ENCODE results near the gene RTP5. TPM values are rescaled to one million over a fixed set of nuclear protein-coding genes. Genes with fewer than 3 reads are reported as not detected.

Gene RTP5
- polyA plus RNA-seq, 1 of the 3 experiments (the other 2 are of a cell fraction) = not detected

DNA sequence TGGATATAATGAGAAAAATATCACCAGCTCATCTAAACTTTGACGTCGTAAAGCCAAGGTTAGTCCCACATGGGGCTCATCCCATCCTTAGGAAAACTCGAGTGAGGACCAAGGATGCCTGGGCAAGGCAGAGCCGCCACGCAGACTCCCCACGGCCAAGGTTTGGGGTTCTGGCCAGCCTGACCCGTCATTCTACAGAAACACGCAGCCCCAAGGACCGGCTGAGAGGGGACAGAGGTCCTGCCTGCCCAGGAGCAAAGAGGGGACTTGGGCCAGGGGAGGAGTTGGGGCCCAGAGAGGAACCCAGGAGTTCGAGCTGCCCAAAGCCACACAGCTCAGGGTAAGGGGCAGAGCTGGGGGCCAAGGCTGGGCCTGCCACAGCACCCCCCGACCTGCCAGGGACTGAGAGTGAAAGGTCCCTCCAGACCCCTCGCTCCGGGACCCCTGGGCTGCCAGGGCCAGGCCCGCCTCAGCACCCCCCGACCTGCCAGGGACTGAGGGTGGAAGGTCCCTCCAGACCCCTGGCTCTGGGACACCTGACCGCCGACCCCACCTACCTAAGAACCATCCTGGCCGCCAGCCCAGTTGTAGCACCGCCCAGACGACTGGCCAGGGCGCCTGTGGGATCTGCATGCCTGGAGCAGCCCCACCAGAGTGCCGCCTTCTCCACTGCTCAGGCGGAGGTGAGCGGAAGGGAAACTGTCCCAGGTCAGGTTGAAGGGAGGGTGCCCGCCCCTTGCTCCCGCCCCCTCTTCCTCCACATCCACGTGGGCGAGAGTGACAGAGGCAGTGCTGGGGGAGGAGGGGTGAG lies 11.1 kb upstream of the RTP5 start, which contains the start of gene PDCD1:
Gene PDCD1, minus strand, starts transcription at position 689 of the 811 bp plus-strand sequence. Its CDS starts 56 bp downstream, at position 633.
- CTCF ChIA-PET = no interaction called here

DNA sequence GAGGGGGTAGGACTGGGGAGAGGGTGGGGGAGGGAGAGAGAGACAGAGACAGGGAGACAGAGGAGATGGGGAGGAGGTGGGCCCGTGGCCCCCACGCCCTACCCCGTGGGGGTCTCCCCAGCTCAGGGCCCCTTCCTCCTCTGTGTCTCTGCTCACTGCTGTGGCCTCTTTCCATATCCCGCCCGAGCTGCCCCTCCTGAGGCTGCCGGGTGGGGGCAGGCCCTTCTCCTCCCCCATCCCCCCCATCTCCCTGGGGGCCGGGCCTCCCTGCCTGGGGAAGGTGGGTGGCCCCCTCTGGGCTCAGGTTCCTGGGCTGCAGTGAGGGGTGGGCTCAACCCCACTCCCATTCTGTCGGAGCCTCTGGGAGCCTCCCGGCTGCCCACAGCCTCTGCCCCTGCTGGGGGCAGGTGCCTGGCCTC lies 10.5 kb upstream of the RTP5 start:
- H3K36me3 ChIP-seq (replicated peaks in 1 of 2; ENCODE audit: control insufficient read depth in 1 of 2, insufficient read depth in 2 of 2, low read length in 1 of 2) = no peaks in the 10 kb centered on the region
- H3K9me3 ChIP-seq = no peaks in the 10 kb centered on the region
- H3K79me2 ChIP-seq (ENCODE audit: insufficient read depth) = no peaks in the 10 kb centered on the region
- H2AFZ ChIP-seq (ENCODE audit: low read depth) = no peak overlapping the region
- TF ChIP-seq MXI1 (IDR thresholded peaks at IDR 0.05; ENCODE audit: low read depth, low read length) = no peak
- H3K9me2 ChIP-seq = no peaks in the 10 kb centered on the region
- H3K4me3 ChIP-seq (ENCODE audit: low read depth in 2 of 2, low read length in 1 of 2) = no peak overlapping the region
- ChIA-PET CTCF (interaction anchor here (0.6 to 1.5 kb wide), 3 partner anchors 19 to 90 kb away, joined by 3 to 5 read pairs (median 4); no protein-coding TSS in a partner anchor), POLR2A (interaction anchor here (0.9 to 1.4 kb wide), 2 partner anchors 8 to 125 kb away, joined by 3 to 4 read pairs; partner anchors contain the start of gene D2HGDH)
- WGBS (ENCODE audit: low lambda C conversion rate) = 65% methylated on average over 6 of the region's 9 CpGs
- H3K4me2 ChIP-seq = no peak overlapping the region
- no peak for DNase-seq
- H3F3A ChIP-seq (replicated peaks; ENCODE audit: insufficient read depth) = no peaks in the 10 kb centered on the region
- no peaks in the 10 kb centered on the region for H4K20me1 ChIP-seq (ENCODE audit: insufficient read depth)
- H3K27ac ChIP-seq (ENCODE audit: low read depth in 2 of 2, low read length in 1 of 2) = no peak overlapping the region
- no peak overlapping the region for H3K9ac ChIP-seq
- H3K27me3 ChIP-seq (ENCODE audit: insufficient read depth) = no peaks in the 10 kb centered on the region
- H3K4me1 ChIP-seq (ENCODE audit: control insufficient read depth in 1 of 2, insufficient read depth in 2 of 2, low read depth in 1 of 2, low read length in 1 of 2) = peaks cover 6 to 14% of the 10 kb centered on the region in 2 experiments; a peak in 3 of 4 replicates

More for the DNA sequence above, 11.1 kb upstream of the RTP5 start, which contains the start of gene PDCD1:
- no peak within 1 kb of the TSS for H3K9ac ChIP-seq
- H3K9me3 ChIP-seq = no peaks in the 10 kb centered on the region
- H3F3A ChIP-seq (replicated peaks; ENCODE audit: insufficient read depth) = no peaks in the 10 kb centered on the region
- H3K36me3 ChIP-seq (replicated peaks in 1 of 2; ENCODE audit: control insufficient read depth in 1 of 2, insufficient read depth in 2 of 2, low read length in 1 of 2) = no peaks in the 10 kb centered on the region
- no peak within 1 kb of the TSS for H2AFZ ChIP-seq (ENCODE audit: low read depth)
- no peak within 1 kb of the TSS for H3K27ac ChIP-seq (ENCODE audit: low read depth in 2 of 2, low read length in 1 of 2)
- peaks cover 12 to 19% of the 10 kb centered on the region in 2 experiments; a peak in 3 of 4 replicates for H3K4me1 ChIP-seq (ENCODE audit: control insufficient read depth in 1 of 2, insufficient read depth in 2 of 2, low read depth in 1 of 2, low read length in 1 of 2)
- TF ChIP-seq RFX5 (IDR thresholded peaks at IDR 0.05; ENCODE audit: low read length) (no peak), CTCF (IDR thresholded peaks at IDR 0.05) (no peak), JUND (IDR thresholded peaks at IDR 0.05) (no peak)
- H3K9me2 ChIP-seq = no peaks in the 10 kb centered on the region
- no peaks in the 10 kb centered on the region for H4K20me1 ChIP-seq (ENCODE audit: insufficient read depth)
- WGBS (ENCODE audit: low lambda C conversion rate) = 76% methylated on average over 17 of the region's 28 CpGs
- H3K27me3 ChIP-seq (ENCODE audit: insufficient read depth) = no peaks in the 10 kb centered on the region
- H3K4me2 ChIP-seq = no peak within 1 kb of the TSS
- no peak within 1 kb of the TSS for H3K4me3 ChIP-seq (ENCODE audit: low read depth in 2 of 2, low read length in 1 of 2)
- no peaks in the 10 kb centered on the region for H3K79me2 ChIP-seq (ENCODE audit: insufficient read depth)
- POLR2A ChIA-PET = no interaction called here
- DNase-seq = peak; percentile 55

DNA sequence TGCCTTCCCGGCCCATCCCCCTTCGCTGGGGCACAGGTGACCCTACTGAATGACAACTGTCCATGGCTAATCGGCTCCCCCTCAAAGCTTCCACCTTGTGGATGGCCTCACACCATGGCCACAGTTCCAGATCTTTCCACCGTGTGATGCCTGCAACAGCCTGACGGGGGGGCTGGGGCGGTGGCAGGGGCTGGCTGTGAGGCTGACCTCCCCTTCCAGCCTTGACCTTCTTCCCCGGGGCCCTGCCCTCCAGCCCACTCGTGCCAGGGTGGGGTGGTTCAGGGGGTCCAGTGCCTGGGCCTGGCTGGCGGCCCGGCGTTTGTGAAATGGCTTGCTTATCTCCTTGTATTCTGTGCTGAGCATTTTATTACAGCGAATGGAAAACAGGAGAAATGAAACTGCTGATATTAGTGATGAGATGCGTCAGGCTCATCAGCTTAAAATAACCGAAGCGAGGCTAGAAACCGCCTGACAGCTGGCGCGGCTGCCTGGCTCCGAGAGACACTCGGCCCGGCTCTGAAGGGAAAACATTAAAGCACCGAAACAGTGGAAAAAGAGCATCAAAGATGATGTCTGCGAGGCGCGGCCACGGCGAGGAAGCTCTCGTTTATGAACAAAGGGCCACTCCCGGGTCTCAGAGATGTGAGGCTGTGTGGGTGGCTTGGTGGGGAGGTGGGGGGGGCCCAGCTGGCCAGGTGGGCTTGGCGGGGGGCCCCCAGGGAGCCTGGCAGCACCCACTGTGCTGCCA lies 9.9 kb upstream of the RTP5 start:
- Histone ChIP-seq H3K27me3 (ENCODE audit: insufficient read depth) (no peaks in the 10 kb centered on the region), H3K9me2 (no peaks in the 10 kb centered on the region), H3K4me3 (ENCODE audit: low read depth in 2 of 2, low read length in 1 of 2) (no peak overlapping the region), H3K27ac (ENCODE audit: low read depth in 2 of 2, low read length in 1 of 2) (no peak overlapping the region), H3K9me3 (no peaks in the 10 kb centered on the region), H3K36me3 (replicated peaks in 1 of 2; ENCODE audit: control insufficient read depth in 1 of 2, insufficient read depth in 2 of 2, low read length in 1 of 2) (no peaks in the 10 kb centered on the region), H3F3A (replicated peaks; ENCODE audit: insufficient read depth) (peaks cover 2% of the 10 kb centered on the region), H3K4me1 (ENCODE audit: control insufficient read depth in 1 of 2, insufficient read depth in 2 of 2, low read depth in 1 of 2, low read length in 1 of 2) (peaks cover 2 to 8% of the 10 kb centered on the region in 2 experiments; a peak in 3 of 4 replicates), H4K20me1 (ENCODE audit: insufficient read depth) (no peaks in the 10 kb centered on the region), H3K9ac (no peak overlapping the region), H3K79me2 (ENCODE audit: insufficient read depth) (no peaks in the 10 kb centered on the region), H3K4me2 (no peak overlapping the region), H2AFZ (ENCODE audit: low read depth) (no peak overlapping the region)
- peak; percentile 77 for DNase-seq
- POLR2A ChIA-PET = interaction anchor here (0.9 to 1.4 kb wide), 2 partner anchors 9 to 125 kb away, joined by 3 to 4 read pairs; partner anchors contain the start of gene D2HGDH
- WGBS (ENCODE audit: low lambda C conversion rate) = 78% methylated on average over 23 of the region's 30 CpGs
- no peak for TF ChIP-seq ELF1 (IDR thresholded peaks at IDR 0.05)
- no peak for TF ChIP-seq SMC3 (IDR thresholded peaks at IDR 0.05; ENCODE audit: low read depth, low read length)
- TF ChIP-seq TAF1 (IDR thresholded peaks at IDR 0.05; ENCODE audit: borderline replicate concordance, low read depth, low read length) = no peak
- no peak for TF ChIP-seq TEAD4 (IDR thresholded peaks at IDR 0.05; ENCODE audit: borderline replicate concordance, insufficient read depth)
- TF ChIP-seq MEF2A (IDR thresholded peaks at IDR 0.05; ENCODE audit: borderline replicate concordance, low read depth) = no peak
- no peak for TF ChIP-seq SIN3A (IDR thresholded peaks at IDR 0.05; ENCODE audit: borderline replicate concordance, low read depth, low read length)
- TF ChIP-seq GATA2 (CRISPR knock-in tag; IDR thresholded peaks at IDR 0.05) = no peak
- no peak for TF ChIP-seq EZH2phosphoT487 (IDR thresholded peaks at IDR 0.05; ENCODE audit: borderline replicate concordance, low read depth)
- no peak for TF ChIP-seq NRF1 (IDR thresholded peaks at IDR 0.05; ENCODE audit: low read depth, low read length)
- no peak for TF ChIP-seq YY1 (IDR thresholded peaks at IDR 0.05; ENCODE audit: low read depth)
- TF ChIP-seq, protein P1, sequence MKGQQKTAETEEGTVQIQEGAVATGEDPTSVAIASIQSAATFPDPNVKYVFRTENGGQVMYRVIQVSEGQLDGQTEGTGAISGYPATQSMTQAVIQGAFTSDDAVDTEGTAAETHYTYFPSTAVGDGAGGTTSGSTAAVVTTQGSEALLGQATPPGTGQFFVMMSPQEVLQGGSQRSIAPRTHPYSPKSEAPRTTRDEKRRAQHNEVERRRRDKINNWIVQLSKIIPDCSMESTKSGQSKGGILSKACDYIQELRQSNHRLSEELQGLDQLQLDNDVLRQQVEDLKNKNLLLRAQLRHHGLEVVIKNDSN (IDR thresholded peaks at IDR 0.05; ENCODE audit: borderline replicate concordance, low read depth) = no peak
- CTCF ChIA-PET = interaction anchor here (0.6 to 1.5 kb wide), 5 partner anchors 9 to 91 kb away, joined by 3 to 5 read pairs (median 4); no protein-coding TSS in a partner anchor
